Measurements from ENCODE around the gene CNNM3. TPM values are rescaled to one million over a fixed set of nuclear protein-coding genes. Genes with fewer than 3 reads are reported as not detected.
A peak's percentile ranks its signal among the peaks of the same experiment; 100 is the strongest.

The CNNM3 gene
- total RNA-seq, 1 donor from 2014 or later: 14.7 TPM

DNA sequence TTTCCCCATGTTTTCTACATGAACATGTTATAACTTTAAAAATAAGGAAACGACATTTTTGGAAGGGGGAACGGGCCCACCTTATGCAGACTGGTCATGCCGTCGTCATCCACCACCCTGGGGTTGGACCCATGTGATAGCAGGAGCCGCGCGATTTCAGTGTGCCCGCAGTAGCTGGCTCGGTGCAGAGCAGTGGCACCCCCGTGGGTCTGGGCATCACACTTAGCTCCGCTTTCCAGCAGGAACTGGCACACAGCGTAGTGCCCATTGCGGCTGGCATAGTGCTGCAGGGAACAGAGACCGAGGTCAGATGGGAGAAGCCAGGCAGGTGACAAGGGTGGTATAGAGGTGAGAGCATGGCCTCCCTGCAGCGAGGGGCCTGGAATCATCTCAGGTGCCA, 37.3 kb downstream of the CNNM3 start:
- Mint-ChIP-seq H3K27ac (ENCODE audit: unreplicated experiment) (no peak overlapping the region), H3K4me3 (ENCODE audit: unreplicated experiment) (no peak overlapping the region), H3K4me1 (ENCODE audit: unreplicated experiment) (peaks cover 17% of the 10 kb centered on the region), H3K27me3 (ENCODE audit: unreplicated experiment) (peaks cover 5% of the 10 kb centered on the region), H3K9me3 (ENCODE audit: unreplicated experiment) (no peaks in the 10 kb centered on the region), H3K36me3 (ENCODE audit: low read depth, unreplicated experiment) (peaks cover 24% of the 10 kb centered on the region)
- DNase-seq (ENCODE audit: low spot score): no peak
- TF ChIP-seq, protein P1, sequence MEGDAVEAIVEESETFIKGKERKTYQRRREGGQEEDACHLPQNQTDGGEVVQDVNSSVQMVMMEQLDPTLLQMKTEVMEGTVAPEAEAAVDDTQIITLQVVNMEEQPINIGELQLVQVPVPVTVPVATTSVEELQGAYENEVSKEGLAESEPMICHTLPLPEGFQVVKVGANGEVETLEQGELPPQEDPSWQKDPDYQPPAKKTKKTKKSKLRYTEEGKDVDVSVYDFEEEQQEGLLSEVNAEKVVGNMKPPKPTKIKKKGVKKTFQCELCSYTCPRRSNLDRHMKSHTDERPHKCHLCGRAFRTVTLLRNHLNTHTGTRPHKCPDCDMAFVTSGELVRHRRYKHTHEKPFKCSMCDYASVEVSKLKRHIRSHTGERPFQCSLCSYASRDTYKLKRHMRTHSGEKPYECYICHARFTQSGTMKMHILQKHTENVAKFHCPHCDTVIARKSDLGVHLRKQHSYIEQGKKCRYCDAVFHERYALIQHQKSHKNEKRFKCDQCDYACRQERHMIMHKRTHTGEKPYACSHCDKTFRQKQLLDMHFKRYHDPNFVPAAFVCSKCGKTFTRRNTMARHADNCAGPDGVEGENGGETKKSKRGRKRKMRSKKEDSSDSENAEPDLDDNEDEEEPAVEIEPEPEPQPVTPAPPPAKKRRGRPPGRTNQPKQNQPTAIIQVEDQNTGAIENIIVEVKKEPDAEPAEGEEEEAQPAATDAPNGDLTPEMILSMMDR (IDR thresholded peaks at IDR 0.05; ENCODE audit: unreplicated experiment): no peak

DNA sequence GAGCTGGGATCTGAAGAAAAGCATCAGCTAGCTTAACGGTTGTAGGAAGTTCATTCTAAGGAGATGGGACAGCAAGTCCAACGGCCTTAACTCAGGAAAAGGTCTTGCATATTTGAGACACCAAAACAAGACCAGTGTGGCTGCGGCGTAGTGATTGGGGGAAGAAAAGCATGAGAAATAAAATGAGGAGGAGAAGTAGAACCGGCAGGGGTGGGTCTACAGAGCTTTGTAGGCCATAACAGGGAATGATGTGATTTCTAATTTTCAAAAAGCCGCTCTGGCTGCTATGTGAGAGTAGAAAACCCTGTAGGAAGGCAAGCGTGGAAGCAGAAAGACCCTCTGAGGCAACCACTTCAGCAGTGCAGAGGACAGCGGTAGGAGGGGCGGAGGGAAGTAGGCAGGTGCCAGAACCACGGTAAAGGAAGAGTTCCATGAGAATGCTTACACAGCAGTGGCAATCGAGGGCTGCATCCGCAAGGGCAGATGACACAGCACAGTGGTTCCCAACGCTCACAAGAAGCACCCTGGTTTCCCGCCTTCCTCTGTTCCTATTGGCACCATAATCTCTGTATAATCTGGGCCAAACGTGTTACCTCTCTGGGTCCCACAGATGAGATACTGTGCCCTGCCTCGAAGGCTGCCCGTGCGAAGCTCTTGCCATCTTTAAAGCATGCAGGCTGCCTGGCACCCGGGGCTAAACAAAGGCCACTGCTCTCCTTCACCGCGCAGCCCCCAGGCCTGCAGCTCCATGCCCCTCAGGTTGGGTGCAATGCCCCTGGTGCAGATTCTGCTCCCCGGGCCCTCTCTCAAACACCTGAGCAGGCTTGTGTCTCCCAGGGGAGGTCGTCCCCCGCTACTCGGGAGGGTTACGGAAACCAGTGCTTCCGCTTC, 41.0 kb downstream of the CNNM3 start:
- Mint-ChIP-seq H3K9me3 (ENCODE audit: unreplicated experiment) (no peaks in the 10 kb centered on the region), H3K4me1 (ENCODE audit: unreplicated experiment) (peaks cover 40% of the 10 kb centered on the region), H3K4me3 (ENCODE audit: unreplicated experiment) (peak overlapping the region; percentile 85), H3K27ac (ENCODE audit: unreplicated experiment) (peak overlapping the region; percentile 66), H3K36me3 (ENCODE audit: low read depth, unreplicated experiment) (peaks cover 22% of the 10 kb centered on the region), H3K27me3 (ENCODE audit: unreplicated experiment) (peaks cover 8% of the 10 kb centered on the region)
- TF ChIP-seq, protein P1 (IDR thresholded peaks at IDR 0.05; ENCODE audit: unreplicated experiment): no peak
- DNase-seq (ENCODE audit: low spot score): no peak

DNA sequence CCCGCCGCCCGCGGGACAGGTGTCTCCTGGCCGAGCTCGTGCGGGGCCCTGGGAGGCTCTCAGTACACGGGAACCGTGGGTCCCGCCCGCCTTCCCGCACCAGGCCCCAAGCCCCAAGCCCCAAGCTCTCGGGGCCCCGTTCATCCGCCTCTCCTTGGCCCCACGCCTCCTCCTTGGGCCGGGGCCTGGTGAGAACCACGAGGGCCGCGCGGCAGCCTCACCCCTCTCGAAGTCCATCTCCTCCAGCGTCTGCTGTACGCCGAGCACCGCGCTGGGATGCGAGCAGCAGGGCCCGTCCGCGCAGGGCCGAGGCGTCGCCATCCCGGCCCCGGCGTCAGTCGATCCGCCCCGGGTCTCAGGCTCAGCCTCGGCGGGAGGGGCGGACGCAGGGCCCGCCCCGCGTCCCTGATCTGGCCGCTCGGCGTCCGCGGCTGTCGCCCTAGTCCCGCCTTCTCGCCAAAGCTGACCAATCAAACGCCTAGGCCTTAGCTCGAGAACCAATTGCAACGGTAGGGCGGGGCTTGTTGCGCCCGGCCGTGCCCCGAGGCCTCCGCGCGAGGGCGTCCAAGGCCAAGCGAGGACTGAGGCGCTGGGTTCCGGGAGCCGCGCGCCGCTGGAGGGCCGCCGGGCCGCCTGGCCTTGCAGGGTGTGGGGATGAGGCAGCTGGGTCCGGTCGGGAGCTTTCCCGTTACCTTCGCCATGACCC, 41.8 kb downstream of the CNNM3 start, which contains the start of gene ANKRD39:
Gene ANKRD39, minus strand, starts transcription at position 350 of the 706 bp plus-strand sequence. Its CDS starts 29 bp downstream, at position 321.
- H3K9me3 Mint-ChIP-seq (ENCODE audit: unreplicated experiment): no peaks in the 10 kb centered on the region
- H3K4me3 Mint-ChIP-seq (ENCODE audit: unreplicated experiment): peak within 1 kb of the TSS; percentile 85
- H3K36me3 Mint-ChIP-seq (ENCODE audit: low read depth, unreplicated experiment): peaks cover 20% of the 10 kb centered on the region
- H3K27me3 Mint-ChIP-seq (ENCODE audit: unreplicated experiment): peaks cover 8% of the 10 kb centered on the region
- TF ChIP-seq, protein P1 (IDR thresholded peaks at IDR 0.05; ENCODE audit: unreplicated experiment): peak; percentile 61
- peak; percentile 99 for DNase-seq (ENCODE audit: low spot score)
- H3K27ac Mint-ChIP-seq (ENCODE audit: unreplicated experiment): peak within 1 kb of the TSS; percentile 66
- peaks cover 44% of the 10 kb centered on the region for H3K4me1 Mint-ChIP-seq (ENCODE audit: unreplicated experiment)

GRCh38 chr2:96859099-96859649, 43.1 kb downstream of the CNNM3 start:
- DNase-seq (ENCODE audit: low spot score): no peak
- Mint-ChIP-seq H3K27me3 (ENCODE audit: unreplicated experiment) (peaks cover 11% of the 10 kb centered on the region), H3K4me3 (ENCODE audit: unreplicated experiment) (peak overlapping the region; percentile 79), H3K4me1 (ENCODE audit: unreplicated experiment) (peaks cover 50% of the 10 kb centered on the region), H3K36me3 (ENCODE audit: low read depth, unreplicated experiment) (peaks cover 20% of the 10 kb centered on the region), H3K27ac (ENCODE audit: unreplicated experiment) (no peak overlapping the region), H3K9me3 (ENCODE audit: unreplicated experiment) (no peaks in the 10 kb centered on the region)
- TF ChIP-seq, protein P1 (IDR thresholded peaks at IDR 0.05; ENCODE audit: unreplicated experiment): no peak

Measured in endothelial cell (in vitro differentiated cells).